ENCODE measurements around the gene MARCHF3. TPM values are rescaled to one million over a fixed set of nuclear protein-coding genes. Genes with fewer than 3 reads are reported as not detected.
"Not testable (repeated sequence)": the region's sequence is repeated elsewhere in the genome, so short reads cannot be mapped to it uniquely, and the experiment has no call there.

Gene MARCHF3
- total RNA-seq, 1 experiment from 2014 or later, result 6.5 TPM

GRCh38 chr5:126925482-126925881, 104.9 kb downstream of the MARCHF3 start:
- no peak for DNase-seq (ENCODE audit: extremely low read depth, low read depth)

GRCh38 chr5:126924331-126925033, 105.9 kb downstream of the MARCHF3 start:
- no peak for DNase-seq (ENCODE audit: extremely low read depth, low read depth)

DNA sequence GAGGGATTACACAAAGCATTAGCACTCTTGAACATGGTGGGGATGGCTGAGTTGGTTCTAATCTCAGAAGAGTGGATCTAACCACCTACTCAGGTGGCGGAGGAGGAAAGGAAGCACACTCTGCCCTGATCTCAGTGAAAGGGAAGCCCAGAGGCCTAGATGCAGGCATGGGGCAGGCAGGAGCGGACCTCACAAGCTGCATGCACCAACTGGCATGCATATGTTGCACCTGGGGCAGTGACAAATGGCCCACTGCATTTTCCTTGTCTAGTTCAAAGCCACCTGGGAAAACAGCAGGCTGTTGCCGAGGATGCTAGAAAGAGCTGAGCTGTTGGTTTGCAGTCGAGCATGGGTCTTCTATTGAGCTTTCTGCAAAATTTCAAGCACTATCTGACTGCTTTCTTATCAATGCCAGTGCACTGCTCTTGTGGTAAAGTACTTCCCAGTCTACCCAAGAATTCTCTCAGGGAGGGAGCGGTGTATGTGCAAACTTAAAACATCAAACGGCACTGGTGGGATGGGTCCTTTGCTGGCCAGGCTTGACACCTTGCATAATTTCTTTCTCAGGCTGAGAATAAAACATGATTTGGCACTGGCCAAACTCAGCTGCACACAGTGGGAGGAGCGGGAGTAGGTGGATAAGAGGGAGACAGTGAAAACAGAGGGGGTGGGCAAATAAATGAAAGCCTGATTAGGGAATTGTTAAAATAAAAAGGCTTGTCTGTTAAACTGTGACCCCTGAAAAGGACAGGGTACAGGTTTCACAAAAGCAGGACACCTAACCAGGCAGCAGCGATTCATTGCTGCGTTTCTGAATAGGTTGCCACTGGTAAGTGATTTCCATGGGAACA, 108.9 kb downstream of the MARCHF3 start:
- no peak for DNase-seq (ENCODE audit: extremely low read depth, low read depth)

GRCh38 chr5:126920291-126920690, 110.1 kb downstream of the MARCHF3 start:
- no peak for DNase-seq (ENCODE audit: extremely low read depth, low read depth)

DNA sequence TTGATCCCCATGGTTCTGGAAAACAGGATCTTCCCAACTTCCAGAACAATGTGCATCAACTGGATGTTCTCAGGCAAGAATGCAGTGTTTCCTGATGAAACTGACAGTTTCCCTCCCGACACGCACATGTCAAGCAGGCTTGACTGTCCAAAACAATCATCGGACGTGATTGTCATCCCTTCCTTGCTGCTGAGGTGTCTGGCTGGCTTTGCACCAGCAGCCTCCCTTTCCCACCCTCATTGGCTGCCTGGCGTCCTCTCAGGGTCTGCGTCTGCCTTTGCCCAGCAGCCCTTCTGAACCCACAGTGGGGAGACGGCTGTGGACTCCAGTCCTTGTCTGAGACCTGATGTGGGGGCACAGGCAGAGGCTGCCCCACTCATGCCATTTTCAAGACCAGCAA, 110.8 kb downstream of the MARCHF3 start:
- DNase-seq (ENCODE audit: extremely low read depth, low read depth), result no peak

DNA sequence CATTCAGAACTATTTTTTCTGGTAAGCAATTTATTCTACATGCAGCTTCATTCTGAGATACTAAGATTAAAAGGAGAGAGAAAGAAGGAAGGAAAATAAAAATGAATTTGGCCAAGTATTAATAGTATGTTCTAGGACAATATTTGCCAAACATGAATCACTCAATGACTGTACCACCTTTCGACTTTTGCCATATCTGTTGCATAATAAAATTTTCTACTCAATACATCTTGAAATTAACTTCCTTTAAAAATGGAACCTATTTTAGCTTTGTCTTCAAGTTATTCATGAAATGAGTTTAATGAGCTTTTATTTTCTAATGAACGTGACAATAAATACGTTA, 111.8 kb downstream of the MARCHF3 start:
- DNase-seq (ENCODE audit: extremely low read depth, low read depth), result no peak

GRCh38 chr5:126917918-126918614, 112.3 kb downstream of the MARCHF3 start:
- no peak for DNase-seq (ENCODE audit: extremely low read depth, low read depth)

DNA sequence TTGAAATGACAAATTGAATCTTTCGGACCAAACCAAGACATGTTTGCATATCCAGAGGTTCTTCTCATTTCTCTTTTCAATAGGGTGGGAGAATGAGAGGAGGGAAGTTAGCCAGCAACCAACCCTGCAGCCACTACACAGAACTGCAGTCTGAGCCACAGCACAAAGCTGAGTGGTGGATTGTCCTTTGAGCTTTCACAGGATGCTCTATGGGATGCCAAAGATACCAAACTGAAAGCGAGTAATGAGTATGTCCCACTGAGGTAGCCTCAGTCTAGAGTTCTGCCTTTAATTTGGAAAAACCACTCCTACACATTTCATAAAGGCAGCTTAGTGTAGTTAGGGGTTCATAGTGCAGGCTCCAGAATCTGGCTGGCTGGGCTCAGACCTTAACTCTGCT, 114.9 kb downstream of the MARCHF3 start:
- no peak for DNase-seq (ENCODE audit: extremely low read depth, low read depth)

GRCh38 chr5:126914801-126915436, 115.4 kb downstream of the MARCHF3 start:
- DNase-seq (ENCODE audit: extremely low read depth, low read depth), result no peak

DNA sequence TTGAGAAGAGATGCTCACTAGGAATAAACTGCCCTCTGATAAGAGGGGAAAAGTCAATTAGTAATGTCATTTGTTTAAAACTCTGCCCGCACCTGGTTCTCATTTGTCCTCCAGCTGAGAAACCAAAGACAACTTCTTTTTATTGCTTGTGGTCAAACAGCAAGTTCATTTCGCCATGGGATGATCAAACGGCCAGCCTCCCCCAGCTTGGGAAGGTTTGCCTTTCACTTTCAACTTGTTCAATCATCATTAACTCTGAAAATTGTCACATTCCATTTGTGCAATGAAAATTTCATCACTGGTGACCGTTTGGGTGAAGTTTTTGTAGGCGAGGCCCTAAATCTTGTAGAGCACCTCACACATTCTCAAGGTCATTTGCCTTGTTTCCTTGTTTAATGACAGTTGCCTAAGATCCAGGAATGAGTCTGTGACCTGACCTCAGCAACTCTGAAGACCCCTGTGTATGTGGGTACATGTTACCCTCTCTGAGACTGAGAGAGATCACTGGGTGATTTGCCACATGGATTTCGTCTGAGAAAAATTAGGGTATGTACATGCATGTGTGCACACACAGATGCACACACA, 117.7 kb downstream of the MARCHF3 start:
- no peak for DNase-seq (ENCODE audit: extremely low read depth, low read depth)

- DNase-seq (ENCODE audit: extremely low read depth, low read depth), result no peak
These were observed 118.4 kb downstream of the MARCHF3 start for GRCh38 chr5:126911986-126912385.

- DNase-seq (ENCODE audit: extremely low read depth, low read depth), result no peak
These were observed 120.5 kb downstream of the MARCHF3 start for GRCh38 chr5:126909856-126910255.

DNA sequence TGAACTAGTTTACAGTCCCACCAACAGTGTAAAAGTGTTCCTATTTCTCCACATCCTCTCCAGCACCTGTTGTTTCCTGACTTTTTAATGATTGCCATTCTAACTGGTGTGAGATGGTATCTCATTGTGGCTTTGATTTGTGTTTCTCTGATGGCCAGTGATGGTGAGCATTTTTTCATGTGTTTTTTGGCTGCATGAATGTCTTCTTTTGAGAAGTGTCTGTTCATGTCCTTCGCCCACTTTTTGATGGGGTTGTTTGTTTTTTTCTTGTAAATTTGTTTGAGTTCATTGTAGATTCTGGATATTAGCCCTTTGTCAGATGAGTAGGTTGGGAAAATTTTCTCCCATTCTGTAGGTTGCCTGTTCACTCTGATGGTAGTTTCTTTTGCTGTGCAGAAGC, 126.0 kb downstream of the MARCHF3 start:
- DNase-seq (ENCODE audit: extremely low read depth, low read depth), result not testable (repeated sequence)

DNA sequence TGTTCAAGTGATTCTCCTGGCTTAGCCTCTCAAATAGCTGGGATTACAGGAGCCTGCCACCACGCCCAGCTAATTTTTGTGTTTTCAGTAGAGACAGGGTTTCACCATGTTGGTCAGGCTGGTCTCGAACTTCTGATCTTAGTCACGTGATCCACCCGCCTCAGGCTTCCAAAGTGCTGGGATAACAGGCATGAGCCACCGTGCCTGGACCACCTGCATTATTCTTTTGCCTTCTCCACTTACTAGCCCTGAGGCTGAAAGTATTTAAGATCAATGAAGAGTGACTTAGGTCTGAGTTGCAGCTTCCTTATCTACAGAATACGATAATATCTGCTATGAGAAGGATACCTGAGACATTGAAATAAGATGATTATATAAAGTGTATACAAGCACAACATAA, 129.6 kb downstream of the MARCHF3 start:
- no peak for DNase-seq (ENCODE audit: extremely low read depth, low read depth)

- DNase-seq (ENCODE audit: extremely low read depth, low read depth), result no peak
These were observed 130.9 kb downstream of the MARCHF3 start for GRCh38 chr5:126899476-126899875.

DNA sequence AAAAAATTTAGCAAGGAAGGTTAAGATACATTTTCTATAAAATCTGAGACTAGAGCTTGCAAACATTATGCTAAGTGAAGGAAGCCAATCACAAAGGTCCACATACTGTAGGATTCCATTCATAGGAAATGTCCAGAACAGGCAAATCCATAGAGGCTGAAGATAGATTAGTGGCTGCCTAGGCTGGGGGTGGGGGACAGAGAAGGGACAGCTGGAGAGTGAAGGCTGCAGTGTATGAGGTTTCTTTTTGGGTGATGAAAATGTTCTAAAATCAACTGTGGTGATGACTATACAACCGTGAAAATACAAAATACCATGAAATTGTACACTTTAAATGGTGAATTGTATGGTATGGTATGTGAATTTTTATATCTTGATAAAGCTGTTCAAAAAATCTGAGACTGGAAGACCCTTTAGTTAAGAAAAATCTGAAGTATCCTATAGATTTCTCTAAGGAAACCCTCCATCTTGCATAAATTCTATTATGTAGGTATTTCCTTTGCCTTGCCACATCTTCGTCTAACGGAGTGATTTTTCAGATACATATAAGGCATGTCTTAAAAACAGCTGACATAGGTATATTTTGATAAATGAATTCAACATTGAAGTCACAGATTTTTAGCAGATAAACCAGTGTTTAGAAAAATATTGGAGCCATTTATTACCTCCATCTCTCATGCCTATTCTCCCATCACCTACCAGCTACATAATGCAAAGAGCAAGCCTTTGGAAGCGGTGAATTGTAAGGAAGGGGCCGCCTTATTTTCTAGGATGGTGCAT, 132.3 kb downstream of the MARCHF3 start:
- no peak for DNase-seq (ENCODE audit: extremely low read depth, low read depth)

- DNase-seq (ENCODE audit: extremely low read depth, low read depth), result no peak
These were observed 134.1 kb downstream of the MARCHF3 start for GRCh38 chr5:126896170-126896702.

DNA sequence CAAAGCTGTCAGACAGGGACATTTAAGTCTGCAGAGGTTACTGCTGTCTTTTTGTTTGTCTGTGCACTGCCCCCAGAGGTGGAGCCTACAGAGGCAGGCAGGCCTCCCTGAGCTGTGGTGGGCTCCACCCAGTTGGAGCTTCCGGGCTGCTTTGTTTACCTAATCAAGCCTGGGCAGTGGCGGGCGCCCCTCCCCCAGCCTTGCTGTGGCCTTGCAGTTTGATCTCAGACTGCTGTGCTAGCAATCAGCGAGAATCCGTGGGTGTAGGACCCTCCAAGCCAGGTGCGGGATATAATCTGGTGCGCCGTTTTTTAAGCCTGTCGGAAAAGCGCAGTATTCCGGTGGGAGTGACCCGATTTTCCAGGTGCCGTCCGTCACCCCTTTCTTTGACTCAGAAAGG, 134.6 kb downstream of the MARCHF3 start:
- DNase-seq (ENCODE audit: extremely low read depth, low read depth), result not testable (repeated sequence)

DNA sequence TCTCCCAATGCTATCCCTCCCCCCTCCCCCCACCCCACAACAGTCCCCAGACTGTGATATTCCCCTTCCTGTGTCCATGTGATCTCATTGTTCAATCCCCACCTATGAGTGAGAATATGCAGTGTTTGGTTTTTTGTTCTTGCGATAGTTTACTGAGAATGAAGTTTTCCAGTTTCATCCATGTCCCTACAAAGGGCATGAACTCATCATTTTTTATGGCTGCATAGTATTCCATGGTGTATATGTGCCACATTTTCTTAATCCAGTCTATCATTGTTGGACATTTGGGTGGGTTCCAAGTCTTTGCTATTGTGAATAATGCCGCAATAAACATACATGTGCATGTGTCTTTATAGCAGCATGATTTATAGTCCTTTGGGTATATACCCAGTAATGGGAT, 139.9 kb downstream of the MARCHF3 start:
- not testable (repeated sequence) for DNase-seq (ENCODE audit: extremely low read depth, low read depth)

DNA sequence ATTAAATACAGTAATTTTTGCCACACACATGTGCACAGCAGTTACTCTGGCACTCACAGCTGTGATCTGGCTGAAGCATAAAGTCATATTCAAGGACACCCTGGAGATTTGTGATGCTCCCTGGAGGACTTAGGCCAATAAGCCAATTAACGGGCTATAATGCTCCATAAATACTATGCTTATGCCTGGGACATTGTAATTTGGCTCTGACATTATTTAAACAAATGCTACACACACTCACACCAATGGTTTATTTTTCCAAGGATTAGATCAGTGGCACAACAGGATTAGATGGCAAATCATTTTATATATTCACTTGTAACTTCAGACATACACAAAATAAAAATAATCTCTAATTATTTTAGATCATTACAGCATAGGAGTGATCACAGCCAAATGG, 142.2 kb downstream of the MARCHF3 start:
- no peak for DNase-seq (ENCODE audit: extremely low read depth, low read depth)

Data from NCI-H460 (cell line).